ENCODE measurements around the gene PXDC1.

Gene PXDC1

DNA sequence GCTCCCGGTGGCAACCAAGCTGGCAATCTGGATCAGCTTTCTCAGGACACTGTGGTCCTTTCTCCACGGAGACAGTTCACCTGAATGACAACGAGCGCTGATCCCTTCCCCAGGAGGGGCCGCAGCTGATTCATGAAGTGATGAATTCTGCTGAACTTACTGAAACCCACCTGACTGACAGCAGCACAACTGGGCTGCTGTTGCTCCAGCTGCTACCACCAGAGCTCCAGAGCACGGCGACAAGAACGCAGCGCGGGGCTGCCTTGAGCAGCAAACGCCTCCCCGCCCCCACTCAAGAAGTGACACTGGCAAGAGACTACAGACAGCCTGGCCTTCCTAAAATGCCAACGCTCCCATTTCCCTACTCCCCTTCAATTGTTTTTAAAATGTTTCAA lies 10.0 kb downstream of the PXDC1 start:
- Histone ChIP-seq H3K9me3 (ENCODE audit: insufficient read depth, low read depth, low read length) (no peaks in the 10 kb centered on the region), H3F3A (ENCODE audit: low read depth) (no peaks in the 10 kb centered on the region), H3K36me3 (ENCODE audit: insufficient read depth, low read length) (no peaks in the 10 kb centered on the region), H3K9ac (ENCODE audit: low read depth, low read length, poor library complexity, severe bottlenecking) (no peak overlapping the region), H3K4me3 (ENCODE audit: low read length, poor library complexity, severe bottlenecking) (no peak overlapping the region), H3K27me3 (ENCODE audit: insufficient read depth, low read length, poor library complexity, severe bottlenecking) (no peaks in the 10 kb centered on the region), H4K20me1 (ENCODE audit: insufficient read depth, low read length, poor library complexity, severe bottlenecking) (no peaks in the 10 kb centered on the region), H3K9me2 (replicated peaks; ENCODE audit: low read depth, low read length) (no peaks in the 10 kb centered on the region), H2AFZ (ENCODE audit: low read length) (no peak overlapping the region; the same call in 1 of the 2 replicates), H3K79me2 (ENCODE audit: insufficient read depth, low read length) (no peaks in the 10 kb centered on the region), H3K4me1 (ENCODE audit: insufficient read depth, low read length, poor library complexity, severe bottlenecking) (peaks cover 31% of the 10 kb centered on the region), H3K4me2 (ENCODE audit: low read depth, low read length, poor library complexity, severe bottlenecking) (no peak overlapping the region)
- no peak for TF ChIP-seq EZH2phosphoT487 (IDR thresholded peaks at IDR 0.05; ENCODE audit: borderline replicate concordance)
- TF ChIP-seq, protein P1, sequence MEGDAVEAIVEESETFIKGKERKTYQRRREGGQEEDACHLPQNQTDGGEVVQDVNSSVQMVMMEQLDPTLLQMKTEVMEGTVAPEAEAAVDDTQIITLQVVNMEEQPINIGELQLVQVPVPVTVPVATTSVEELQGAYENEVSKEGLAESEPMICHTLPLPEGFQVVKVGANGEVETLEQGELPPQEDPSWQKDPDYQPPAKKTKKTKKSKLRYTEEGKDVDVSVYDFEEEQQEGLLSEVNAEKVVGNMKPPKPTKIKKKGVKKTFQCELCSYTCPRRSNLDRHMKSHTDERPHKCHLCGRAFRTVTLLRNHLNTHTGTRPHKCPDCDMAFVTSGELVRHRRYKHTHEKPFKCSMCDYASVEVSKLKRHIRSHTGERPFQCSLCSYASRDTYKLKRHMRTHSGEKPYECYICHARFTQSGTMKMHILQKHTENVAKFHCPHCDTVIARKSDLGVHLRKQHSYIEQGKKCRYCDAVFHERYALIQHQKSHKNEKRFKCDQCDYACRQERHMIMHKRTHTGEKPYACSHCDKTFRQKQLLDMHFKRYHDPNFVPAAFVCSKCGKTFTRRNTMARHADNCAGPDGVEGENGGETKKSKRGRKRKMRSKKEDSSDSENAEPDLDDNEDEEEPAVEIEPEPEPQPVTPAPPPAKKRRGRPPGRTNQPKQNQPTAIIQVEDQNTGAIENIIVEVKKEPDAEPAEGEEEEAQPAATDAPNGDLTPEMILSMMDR (conservative IDR thresholded peaks at IDR 0.05; ENCODE audit: low read length) = no peak

DNA sequence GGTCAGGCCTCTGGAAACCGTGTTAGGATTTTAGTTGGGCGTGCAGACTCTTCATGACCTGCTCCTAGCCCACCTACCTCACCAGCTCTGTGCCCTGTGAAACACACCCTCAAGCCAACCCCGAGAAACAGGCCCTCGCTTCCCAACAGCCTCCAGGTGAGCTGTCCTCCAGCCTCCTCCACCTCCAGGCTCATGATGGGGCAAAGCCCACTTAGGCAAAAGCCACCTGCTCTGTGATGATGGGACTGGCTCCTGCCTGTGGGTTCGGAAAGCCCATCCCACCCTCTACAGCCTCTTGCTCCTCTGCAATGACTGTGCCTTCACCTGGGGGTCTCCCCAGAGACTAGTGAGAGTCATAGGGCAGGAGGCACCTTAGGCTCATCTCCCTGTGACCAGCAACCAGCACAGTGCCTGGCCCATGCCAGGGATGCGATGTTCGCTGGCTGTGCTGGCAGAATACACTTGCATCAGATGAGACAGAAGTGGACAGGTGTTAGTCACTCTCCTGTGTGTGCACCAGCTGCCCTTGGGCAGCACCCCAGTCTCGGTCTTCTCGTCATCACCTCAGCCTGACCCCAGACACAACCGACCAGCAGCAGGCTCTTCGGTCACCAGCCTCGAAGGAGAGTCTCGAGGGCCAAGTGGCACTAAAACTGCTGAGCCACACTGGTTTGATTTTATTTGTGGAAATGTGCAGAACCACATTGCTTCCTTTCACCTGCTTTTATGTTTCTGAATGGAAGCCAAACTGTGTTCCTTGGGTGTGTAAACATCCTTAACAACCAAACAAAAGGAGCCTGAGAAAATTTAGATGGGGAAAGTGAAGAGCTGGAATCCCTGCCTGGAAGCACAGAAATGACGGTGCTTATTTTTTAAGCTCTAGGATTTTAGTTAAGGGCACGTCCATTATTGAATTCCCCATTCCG lies 10.7 kb downstream of the PXDC1 start:
- no peak overlapping the region for H3K4me2 ChIP-seq (ENCODE audit: low read depth, low read length, poor library complexity, severe bottlenecking)
- no peak overlapping the region for H2AFZ ChIP-seq (ENCODE audit: low read length)
- no peak overlapping the region for H3K9ac ChIP-seq (ENCODE audit: low read depth, low read length, poor library complexity, severe bottlenecking)
- H3K27me3 ChIP-seq (ENCODE audit: insufficient read depth, low read length, poor library complexity, severe bottlenecking) = no peaks in the 10 kb centered on the region
- H4K20me1 ChIP-seq (ENCODE audit: insufficient read depth, low read length, poor library complexity, severe bottlenecking) = no peaks in the 10 kb centered on the region
- H3K4me1 ChIP-seq (ENCODE audit: insufficient read depth, low read length, poor library complexity, severe bottlenecking) = peaks cover 31% of the 10 kb centered on the region
- H3K36me3 ChIP-seq (ENCODE audit: insufficient read depth, low read length) = no peaks in the 10 kb centered on the region
- no peaks in the 10 kb centered on the region for H3F3A ChIP-seq (ENCODE audit: low read depth)
- H3K79me2 ChIP-seq (ENCODE audit: insufficient read depth, low read length) = no peaks in the 10 kb centered on the region
- H3K4me3 ChIP-seq (ENCODE audit: low read length, poor library complexity, severe bottlenecking) = no peak overlapping the region
- H3K9me2 ChIP-seq (replicated peaks; ENCODE audit: low read depth, low read length) = no peaks in the 10 kb centered on the region
- no peaks in the 10 kb centered on the region for H3K9me3 ChIP-seq (ENCODE audit: insufficient read depth, low read depth, low read length)
- TF ChIP-seq EZH2phosphoT487 (IDR thresholded peaks at IDR 0.05; ENCODE audit: borderline replicate concordance) = no peak
- TF ChIP-seq, protein P1 (conservative IDR thresholded peaks at IDR 0.05; ENCODE audit: low read length) = no peak

DNA sequence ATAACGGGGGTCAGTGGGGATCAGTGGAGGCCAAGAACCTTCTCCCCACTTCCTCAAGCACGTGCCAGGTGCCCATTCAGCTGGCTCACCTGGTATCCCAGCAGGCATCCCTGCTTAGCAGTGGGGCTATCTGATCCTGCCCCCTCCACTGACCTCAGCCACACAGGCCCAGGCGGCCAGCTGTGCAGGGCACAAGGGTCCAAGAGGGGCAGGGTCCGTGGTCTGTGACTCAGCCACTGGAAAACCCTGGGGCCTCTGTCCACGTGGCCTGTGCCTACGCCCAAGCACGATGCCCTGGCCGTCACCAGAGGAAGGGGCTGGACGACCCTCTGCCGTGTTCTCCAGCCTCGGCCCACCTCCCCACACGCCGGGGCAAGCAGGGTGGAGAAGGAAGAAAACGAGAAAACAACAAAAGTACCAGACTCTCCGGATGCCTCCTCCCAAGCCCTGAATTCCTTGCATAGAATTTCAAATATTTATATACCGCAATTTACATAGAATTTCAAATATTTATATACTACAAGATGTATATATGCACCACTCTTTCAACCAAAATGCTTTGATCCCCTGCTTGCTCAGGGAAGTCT lies 12.1 kb downstream of the PXDC1 start:
- TF ChIP-seq, protein P1 (conservative IDR thresholded peaks at IDR 0.05; ENCODE audit: low read length) = no peak
- TF ChIP-seq EZH2phosphoT487 (IDR thresholded peaks at IDR 0.05; ENCODE audit: borderline replicate concordance) = no peak
- Histone ChIP-seq H3K4me3 (ENCODE audit: low read length, poor library complexity, severe bottlenecking) (no peak overlapping the region), H3K9me2 (replicated peaks; ENCODE audit: low read depth, low read length) (no peaks in the 10 kb centered on the region), H3K4me2 (ENCODE audit: low read depth, low read length, poor library complexity, severe bottlenecking) (no peak overlapping the region), H3F3A (ENCODE audit: low read depth) (no peaks in the 10 kb centered on the region), H3K4me1 (ENCODE audit: insufficient read depth, low read length, poor library complexity, severe bottlenecking) (peaks cover 28% of the 10 kb centered on the region), H3K79me2 (ENCODE audit: insufficient read depth, low read length) (no peaks in the 10 kb centered on the region), H3K9me3 (ENCODE audit: insufficient read depth, low read depth, low read length) (no peaks in the 10 kb centered on the region), H3K27me3 (ENCODE audit: insufficient read depth, low read length, poor library complexity, severe bottlenecking) (no peaks in the 10 kb centered on the region), H3K9ac (ENCODE audit: low read depth, low read length, poor library complexity, severe bottlenecking) (no peak overlapping the region), H3K36me3 (ENCODE audit: insufficient read depth, low read length) (no peaks in the 10 kb centered on the region), H2AFZ (ENCODE audit: low read length) (no peak overlapping the region), H4K20me1 (ENCODE audit: insufficient read depth, low read length, poor library complexity, severe bottlenecking) (no peaks in the 10 kb centered on the region)

All from Loucy (cell line).